Activated T-cell treated with anti-CD3 and anti-CD28 coated beads for 4 hours (primary cell): ENCODE results near the gene MNAT1.
"Not testable (repeated sequence)": the region's sequence is repeated elsewhere in the genome, so short reads cannot be mapped to it uniquely, and the experiment has no call there.

Experiments used
- DNase-seq: peaks from one replicate; pipeline ENCODE4 v3.0.0-alpha.2; 2020

MNAT1 gene

DNA sequence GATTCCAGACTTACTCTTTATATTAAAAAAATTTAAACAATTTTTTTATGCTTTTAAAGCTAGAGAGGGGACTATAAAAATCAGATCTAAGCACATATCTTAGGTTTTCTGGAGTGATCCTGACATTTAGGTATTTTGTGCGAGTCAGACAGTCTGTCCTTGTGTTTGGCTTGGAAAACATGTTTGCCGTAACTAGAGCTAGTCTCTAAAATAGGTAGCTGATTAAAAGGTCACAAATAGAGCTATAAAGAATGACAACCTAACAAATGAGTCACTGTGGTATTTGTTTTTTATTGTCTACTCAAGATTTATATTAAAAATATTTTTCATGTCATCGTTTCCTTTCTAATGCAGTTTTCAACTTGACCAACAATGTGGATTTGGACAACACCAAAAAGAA, 73.4 kb downstream of the MNAT1 start:
- no peak for DNase-seq

DNA sequence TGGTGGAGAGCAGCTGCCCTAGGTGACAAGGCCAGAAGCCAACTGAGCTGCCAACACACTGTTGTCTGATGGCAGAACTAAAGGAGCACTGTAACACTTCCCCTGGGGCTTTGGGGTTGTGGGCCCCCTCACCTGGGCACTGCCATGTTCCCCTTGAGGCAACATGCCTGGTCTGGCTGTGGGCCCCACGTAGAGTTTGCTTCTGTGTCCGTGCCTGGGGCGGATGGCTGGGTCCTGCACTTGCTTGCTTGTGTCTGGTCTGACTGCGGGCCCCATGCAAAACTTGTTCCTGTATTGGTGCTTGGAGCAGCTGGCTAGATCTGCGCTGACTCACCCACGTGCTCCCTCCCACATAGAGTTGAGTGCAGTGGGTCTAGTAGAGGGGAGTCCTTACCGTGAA, 78.4 kb downstream of the MNAT1 start:
- no peak for DNase-seq

- DNase-seq = no peak
These were observed 80.8 kb downstream of the MNAT1 start for GRCh38 chr14:60815371-60815770.

DNA sequence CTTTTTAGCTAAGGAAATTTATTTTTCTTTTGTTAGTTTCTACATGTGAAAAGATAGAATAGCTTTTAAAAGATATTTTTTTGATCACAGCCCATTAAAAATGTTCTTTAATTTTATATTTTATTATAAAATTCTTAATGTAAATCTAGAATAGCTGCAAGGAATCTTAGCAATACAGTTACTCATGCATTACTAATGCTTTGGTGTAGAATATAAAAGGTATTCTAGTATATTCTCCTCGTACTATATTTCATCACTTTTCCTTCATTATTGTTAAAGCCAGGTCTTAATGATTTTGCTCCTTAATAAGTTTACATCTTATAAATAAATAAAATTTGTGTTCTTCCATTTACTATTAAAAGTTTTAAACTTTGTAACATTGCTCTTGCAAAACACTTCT, 82.6 kb downstream of the MNAT1 start:
- no peak for DNase-seq

DNA sequence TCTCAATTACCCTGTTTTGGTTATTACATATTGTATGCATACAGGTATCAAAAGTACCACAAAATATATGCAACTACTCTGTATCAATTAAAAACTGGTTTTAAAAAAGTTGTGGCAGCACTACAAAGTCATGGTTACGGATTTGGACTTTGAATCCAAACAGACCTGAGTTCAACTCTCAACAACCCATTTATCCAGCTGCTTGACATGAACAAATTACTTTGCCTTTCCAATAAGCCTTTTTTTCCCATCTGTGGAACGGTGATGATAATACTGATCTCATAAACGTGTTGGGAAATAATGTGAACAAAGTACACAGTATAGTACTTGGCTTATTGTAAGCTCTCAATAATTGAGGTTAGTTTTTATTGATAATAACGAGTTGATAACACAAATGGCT, 85.0 kb downstream of the MNAT1 start:
- no peak for DNase-seq

DNA sequence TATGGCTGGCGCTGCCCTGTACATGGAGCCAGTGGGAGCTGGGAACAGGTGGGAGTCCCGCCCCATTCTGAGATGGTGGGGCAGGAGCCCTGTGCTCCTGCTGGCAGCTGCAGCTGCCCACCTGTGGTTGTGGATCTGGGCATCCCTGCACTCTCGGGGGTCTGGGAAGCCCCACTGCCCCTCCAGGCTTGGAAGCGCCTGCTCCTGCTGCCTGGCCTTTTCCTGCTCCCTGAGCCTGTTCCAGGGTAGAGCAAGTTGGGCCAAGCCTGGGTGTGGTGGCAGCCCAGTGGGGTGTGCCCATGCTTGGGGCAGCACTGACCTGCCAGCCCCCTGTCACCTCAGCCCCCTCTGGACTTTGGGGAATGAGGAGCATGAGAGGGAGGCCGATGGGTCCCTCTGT, 104.0 kb downstream of the MNAT1 start:
- DNase-seq = no peak

DNA sequence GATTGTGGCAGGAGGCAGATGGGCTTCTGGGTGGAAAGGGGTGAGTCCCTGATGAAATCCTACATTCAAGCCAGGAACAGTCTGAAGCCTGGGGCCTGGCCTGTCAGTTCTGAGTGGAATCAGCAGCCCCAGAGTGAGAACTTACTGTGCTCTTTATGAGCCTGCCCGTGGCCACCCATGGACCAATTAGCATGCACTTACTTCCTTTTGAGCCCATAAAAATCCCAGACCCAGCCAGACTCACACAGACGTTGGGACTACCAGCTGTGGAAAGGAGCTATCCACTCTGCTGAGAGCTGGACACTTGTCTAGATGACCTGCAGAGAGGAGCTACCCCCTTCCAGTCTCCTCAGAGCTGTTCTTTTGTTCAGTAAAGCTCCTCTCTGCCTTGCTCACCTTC, 104.5 kb downstream of the MNAT1 start:
- DNase-seq = no peak

DNA sequence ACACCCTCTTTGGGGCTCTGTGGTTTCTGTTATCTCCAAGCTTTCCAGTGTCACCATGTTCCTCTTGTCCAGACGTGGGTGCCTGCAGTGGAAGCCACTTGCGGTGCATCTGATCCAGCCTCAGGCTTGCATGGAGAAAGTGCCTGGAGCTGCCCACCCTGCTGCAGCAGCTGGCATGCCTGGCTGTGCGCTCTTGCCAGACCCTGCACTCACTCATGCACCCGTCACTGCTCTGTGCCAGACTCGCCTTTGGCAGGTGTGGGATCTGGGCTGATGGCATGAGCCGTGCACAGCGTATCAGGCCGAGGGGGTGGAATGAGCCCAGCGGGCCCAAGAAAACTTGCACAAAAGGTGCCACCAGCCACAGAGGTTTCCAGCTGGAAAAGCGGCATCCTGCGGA, 105.1 kb downstream of the MNAT1 start:
- DNase-seq = no peak

- DNase-seq = no peak
These were observed 105.8 kb downstream of the MNAT1 start for GRCh38 chr14:60840313-60840712.

DNA sequence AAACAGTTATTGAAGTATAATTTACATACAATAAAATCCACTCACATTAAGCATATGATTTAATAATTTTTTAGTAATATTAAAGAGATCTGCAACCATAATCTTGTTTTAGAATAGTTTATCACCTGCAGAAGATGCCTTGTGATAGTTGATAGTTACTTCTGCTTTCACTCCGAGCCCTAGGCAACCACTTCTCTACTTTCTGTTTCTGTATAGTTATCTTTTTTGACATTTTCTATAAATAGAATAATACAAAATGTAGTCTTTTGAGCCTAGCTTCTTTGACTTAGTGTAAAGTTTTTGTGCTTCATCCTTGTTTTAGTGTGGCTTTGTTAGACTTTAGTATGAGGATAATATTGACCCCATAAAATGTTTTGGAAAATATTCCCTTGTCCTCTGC, 111.0 kb downstream of the MNAT1 start:
- DNase-seq = no peak

DNA sequence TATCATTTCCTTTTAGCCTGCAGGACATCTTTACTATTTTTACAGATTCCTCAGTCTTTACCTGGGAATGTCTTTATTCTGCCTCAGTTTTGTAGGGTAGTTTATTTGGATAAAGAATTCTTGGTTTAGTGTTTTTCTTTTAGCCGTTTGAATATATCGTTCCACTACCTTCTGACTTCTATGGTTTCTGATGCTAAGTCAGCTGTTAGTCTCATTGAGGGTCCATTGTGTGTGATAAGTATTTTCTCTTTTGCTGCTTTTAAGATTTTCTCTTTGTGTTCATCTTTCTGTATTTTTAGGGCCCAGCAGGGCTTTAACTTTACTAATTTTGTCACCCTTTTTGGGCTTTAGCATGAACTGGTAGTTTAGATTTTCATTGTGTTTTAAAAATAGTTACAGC, 113.5 kb downstream of the MNAT1 start:
- no peak for DNase-seq

DNA sequence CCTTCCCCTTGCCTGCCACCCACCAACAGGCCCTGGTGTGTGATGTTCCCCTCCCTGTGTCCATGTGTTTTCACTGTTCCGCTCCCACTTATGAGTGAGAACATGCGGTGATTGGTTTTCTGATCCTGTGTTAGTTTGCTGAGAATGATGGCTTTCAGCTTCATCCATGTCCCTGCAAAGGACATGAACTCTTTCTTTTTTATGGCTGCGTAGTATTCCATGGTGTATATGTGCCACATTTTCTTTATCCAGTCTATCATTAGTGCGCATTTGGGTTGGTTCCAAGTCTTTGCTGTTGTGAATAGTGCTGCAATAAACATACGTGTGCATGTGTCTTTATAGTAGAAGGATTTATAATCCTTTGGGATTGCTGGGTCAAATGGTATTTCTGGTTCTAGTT, 117.1 kb downstream of the MNAT1 start:
- not testable (repeated sequence) for DNase-seq

GRCh38 chr14:60856111-60856510, 121.5 kb downstream of the MNAT1 start:
- DNase-seq = no peak

- DNase-seq = no peak
These were observed 125.0 kb downstream of the MNAT1 start for GRCh38 chr14:60859525-60859924.

DNA sequence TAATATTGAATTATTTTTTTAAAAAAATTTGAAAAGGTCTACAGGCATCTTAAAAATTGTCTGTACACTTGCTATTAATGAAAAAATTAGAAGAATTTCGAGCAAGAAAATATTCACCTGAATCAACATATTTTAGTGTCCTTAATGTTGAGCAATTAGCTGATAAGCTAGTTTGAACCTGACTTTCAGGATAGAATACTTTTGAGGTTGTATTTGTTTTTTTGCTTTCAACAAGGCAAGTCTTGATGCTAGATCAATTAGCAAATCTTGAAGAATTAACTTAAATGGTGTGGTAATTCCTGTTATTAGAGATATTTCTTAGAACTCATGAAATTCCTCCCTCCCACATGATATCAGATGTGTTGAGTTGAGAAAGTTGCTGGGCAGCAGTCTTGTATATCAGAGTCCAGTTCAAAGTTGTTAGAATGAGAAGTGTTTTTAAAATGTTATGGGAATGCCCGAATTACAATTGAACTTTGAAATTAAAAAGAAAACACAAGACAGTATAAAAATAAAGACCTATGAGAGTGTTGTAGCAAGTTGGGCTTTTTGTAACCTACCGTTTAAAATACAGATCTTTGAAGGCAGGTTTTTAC, 127.1 kb downstream of the MNAT1 start:
- DNase-seq = no peak

DNA sequence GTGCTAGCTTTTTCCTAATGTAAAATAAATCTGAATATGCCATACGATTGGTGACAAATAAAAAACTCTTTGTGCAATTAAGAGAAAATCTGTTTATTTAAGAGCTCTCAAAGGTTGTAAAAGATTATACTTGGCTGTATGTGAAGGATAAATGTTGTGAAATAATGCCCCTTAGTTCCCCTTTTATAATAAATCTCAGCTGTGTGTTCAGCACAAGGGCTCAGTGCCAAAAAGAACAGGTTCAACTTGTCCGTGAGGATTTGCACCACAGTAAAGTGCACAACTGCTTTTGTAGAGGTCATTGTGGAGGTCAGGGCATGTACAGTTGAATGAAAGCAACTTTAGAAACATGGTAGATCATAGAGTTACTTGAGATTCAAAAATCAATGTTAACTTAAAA, 127.7 kb downstream of the MNAT1 start:
- DNase-seq = no peak

GRCh38 chr14:60863249-60863648, 128.7 kb downstream of the MNAT1 start:
- DNase-seq = no peak

- DNase-seq = no peak
These were observed 131.0 kb downstream of the MNAT1 start for GRCh38 chr14:60865378-60866127.

GRCh38 chr14:60867503-60868172, 133.1 kb downstream of the MNAT1 start:
- DNase-seq = no peak

DNA sequence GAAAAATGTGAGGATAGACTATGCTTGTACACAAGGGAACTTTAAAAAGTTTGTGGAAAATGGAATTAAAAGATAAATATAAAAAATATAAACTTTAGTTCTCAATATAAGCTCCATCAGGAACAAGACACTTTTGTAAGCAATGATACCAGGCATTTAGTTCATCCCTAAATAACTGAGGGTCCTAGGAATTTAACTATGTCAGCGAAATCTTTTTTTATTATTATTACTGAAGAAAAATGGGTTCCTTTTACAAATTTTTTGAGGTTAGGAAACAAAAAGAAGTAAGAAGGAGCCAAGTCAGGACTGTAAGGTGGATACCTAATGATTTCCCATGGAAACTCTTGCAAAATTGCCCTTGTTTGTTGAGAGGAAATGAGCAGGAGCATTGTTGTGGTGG, 143.6 kb downstream of the MNAT1 start:
- DNase-seq = no peak

DNA sequence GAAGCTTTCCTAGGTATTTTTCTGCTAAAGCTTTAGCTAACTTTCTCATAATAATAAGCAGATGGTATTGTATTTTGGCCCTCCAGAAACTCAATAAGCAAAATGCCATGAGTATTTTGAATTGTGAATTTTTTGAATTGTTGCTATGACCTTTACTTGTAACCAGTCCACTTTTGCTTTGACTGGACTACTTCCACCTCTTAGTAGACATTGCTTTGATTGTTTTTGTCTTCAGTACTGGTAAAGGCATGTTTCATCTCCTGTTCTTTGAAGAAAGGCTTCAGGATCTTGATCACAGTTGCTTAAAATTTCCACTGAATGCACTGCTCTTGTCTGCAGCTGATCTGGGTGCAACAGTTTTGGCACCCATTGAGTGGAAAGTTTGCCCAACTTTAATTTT, 144.0 kb downstream of the MNAT1 start:
- DNase-seq = no peak

DNA sequence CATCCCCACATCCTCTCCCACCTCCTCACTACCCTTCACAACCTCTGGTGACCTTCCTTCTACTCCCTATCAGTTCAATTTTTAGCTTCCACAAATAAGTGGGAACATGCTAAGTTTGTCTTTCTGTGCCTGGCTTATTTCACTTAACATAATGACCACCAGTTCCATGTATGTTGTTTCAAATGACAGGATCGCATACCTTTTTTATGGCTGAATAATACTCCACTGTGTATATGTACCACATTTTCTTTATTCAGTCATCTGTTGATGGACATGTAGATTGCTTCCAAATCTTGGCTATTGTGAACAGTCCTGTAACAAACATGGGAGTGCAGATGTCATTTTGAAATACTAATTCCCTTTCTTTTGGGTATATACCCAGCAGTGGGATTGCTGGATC, 147.7 kb downstream of the MNAT1 start:
- no peak for DNase-seq

- no peak for DNase-seq
These were observed 149.6 kb downstream of the MNAT1 start for GRCh38 chr14:60884134-60884533.

GRCh38 chr14:60890636-60891035, 156.1 kb downstream of the MNAT1 start:
- DNase-seq = not testable (repeated sequence)
